Measurements from ENCODE around the gene ARHGEF39. TPM values are rescaled to one million over a fixed set of nuclear protein-coding genes. Genes with fewer than 3 reads are reported as not detected.

ARHGEF39 gene
- total RNA-seq, 1 donor from 2014 or later, result 1.1 TPM

DNA sequence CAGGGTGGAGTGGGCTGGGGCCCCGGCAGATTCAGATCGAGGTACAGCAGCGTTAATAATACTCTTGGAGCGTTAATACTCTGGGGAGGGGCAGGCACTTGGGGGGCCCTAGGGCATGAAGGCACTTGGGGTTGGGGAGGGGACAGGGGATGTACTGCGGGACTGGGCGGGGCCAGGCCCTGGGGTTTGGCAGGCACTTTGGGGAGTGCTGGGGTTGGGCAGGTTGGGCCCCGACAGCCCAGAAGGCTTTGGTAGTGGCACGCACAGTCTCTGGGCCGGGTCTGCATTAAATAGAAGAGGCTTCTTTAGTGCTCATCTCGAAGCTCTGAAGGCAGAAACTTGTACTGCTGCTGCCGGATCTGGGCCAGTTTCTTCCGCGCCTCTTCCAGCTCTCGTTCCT lies 32.5 kb upstream of the ARHGEF39 start:
- H3K4me3 ChIP-seq, result no peak overlapping the region
- H3K27ac ChIP-seq, result peak overlapping the region; percentile 93 to 97
- H3K27me3 ChIP-seq, result no peaks in the 10 kb centered on the region
- no peak for DNase-seq (ENCODE audit: low spot score in 2 of 2)
- TF ChIP-seq, protein P1, sequence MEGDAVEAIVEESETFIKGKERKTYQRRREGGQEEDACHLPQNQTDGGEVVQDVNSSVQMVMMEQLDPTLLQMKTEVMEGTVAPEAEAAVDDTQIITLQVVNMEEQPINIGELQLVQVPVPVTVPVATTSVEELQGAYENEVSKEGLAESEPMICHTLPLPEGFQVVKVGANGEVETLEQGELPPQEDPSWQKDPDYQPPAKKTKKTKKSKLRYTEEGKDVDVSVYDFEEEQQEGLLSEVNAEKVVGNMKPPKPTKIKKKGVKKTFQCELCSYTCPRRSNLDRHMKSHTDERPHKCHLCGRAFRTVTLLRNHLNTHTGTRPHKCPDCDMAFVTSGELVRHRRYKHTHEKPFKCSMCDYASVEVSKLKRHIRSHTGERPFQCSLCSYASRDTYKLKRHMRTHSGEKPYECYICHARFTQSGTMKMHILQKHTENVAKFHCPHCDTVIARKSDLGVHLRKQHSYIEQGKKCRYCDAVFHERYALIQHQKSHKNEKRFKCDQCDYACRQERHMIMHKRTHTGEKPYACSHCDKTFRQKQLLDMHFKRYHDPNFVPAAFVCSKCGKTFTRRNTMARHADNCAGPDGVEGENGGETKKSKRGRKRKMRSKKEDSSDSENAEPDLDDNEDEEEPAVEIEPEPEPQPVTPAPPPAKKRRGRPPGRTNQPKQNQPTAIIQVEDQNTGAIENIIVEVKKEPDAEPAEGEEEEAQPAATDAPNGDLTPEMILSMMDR (IDR thresholded peaks at IDR 0.05), result no peak
- H3K36me3 ChIP-seq, result peaks cover 61 to 68% of the 10 kb centered on the region in 2 donors
- intact Hi-C loops (cut with DNase I), result loop anchor here (1.0 to 10.0 kb wide), 3 partner anchors 29 to 203 kb away; partner anchors contain the start of gene RUSC2
- peaks cover 3 to 45% of the 10 kb centered on the region in 2 donors for H3K4me1 ChIP-seq
- H3K9me3 ChIP-seq, result no peaks in the 10 kb centered on the region

- intact Hi-C loops (cut with DNase I), result loop anchor here (1.0 to 10.0 kb wide), 3 partner anchors 30 to 202 kb away; partner anchors contain the start of gene RUSC2
These were observed 31.7 kb upstream of the ARHGEF39 start for GRCh38 chr9:35696520-35697215.

DNA sequence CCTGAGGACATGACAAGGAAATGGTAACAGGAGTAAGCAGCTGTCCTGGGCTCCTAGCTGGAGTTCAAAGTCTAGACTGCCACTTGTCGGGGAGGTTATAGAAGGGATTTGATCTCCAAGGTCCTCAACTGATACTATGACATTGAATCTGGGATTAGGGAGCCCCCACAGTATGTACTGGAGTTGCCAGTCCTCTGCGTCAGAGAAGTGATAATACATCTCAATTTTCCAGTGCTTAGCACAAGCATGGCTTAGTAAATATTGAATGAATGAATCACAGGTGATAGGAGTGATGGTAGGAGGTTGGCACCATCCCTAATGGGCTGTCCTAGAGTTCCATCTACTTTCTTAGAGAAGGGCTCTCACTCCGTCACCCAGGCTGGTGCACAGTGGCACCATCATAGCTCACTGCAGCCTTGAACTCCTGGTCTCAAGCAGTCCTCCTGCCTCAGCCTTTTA lies 31.0 kb upstream of the ARHGEF39 start:
- TF ChIP-seq, protein P1 (IDR thresholded peaks at IDR 0.05), result no peak
- H3K4me3 ChIP-seq, result no peak overlapping the region
- peaks cover 46 to 52% of the 10 kb centered on the region in 2 donors for H3K36me3 ChIP-seq
- no peaks in the 10 kb centered on the region for H3K27me3 ChIP-seq
- intact Hi-C loops (cut with DNase I), result loop anchor here (5.0 to 10.0 kb wide), 2 partner anchors 134 to 201 kb away; partner anchors contain the start of gene RUSC2
- DNase-seq (ENCODE audit: low spot score in 2 of 2), result no peak
- no peaks in the 10 kb centered on the region for H3K9me3 ChIP-seq
- H3K27ac ChIP-seq, result peak overlapping the region; percentile 93 to 97
- peaks cover 3 to 48% of the 10 kb centered on the region in 2 donors for H3K4me1 ChIP-seq

More at GRCh38 chr9:35696520-35697215, 31.7 kb upstream of the ARHGEF39 start:
- TF ChIP-seq, protein P1 (IDR thresholded peaks at IDR 0.05), result peak; percentile 79 to 87 (median 87)
- no peaks in the 10 kb centered on the region for H3K27me3 ChIP-seq
- H3K4me3 ChIP-seq, result no peak overlapping the region
- no peaks in the 10 kb centered on the region for H3K9me3 ChIP-seq
- peaks cover 53 to 59% of the 10 kb centered on the region in 2 donors for H3K36me3 ChIP-seq
- peaks cover 3 to 48% of the 10 kb centered on the region in 2 donors for H3K4me1 ChIP-seq
- peak overlapping the region; percentile 93 to 97 for H3K27ac ChIP-seq
- peak in 1 of 2 donors; percentile 82 for DNase-seq (ENCODE audit: low spot score in 2 of 2)

GRCh38 chr9:35691757-35692301 lies 26.8 kb upstream of the ARHGEF39 start:
- H3K27ac ChIP-seq, result peak overlapping the region; percentile 93 to 97
- peak overlapping the region; percentile 83 to 93 for H3K4me3 ChIP-seq
- H3K27me3 ChIP-seq, result no peaks in the 10 kb centered on the region
- H3K9me3 ChIP-seq, result no peaks in the 10 kb centered on the region
- peaks cover 22 to 38% of the 10 kb centered on the region in 2 donors for H3K36me3 ChIP-seq
- intact Hi-C loops (cut with DNase I), result loop anchor here (10.0 kb wide), 1 partner anchor 197 kb away; the partner anchor contains the start of gene RUSC2
- TF ChIP-seq, protein P1 (IDR thresholded peaks at IDR 0.05), result no peak
- H3K4me1 ChIP-seq, result peaks cover 3 to 36% of the 10 kb centered on the region in 2 donors
- DNase-seq (ENCODE audit: low spot score in 2 of 2), result peak in 1 of 2 donors; percentile 85

GRCh38 chr9:35691334-35691650 lies 26.3 kb upstream of the ARHGEF39 start:
- Histone ChIP-seq H3K9me3 (no peaks in the 10 kb centered on the region), H3K27me3 (no peaks in the 10 kb centered on the region), H3K4me1 (peaks cover 3 to 31% of the 10 kb centered on the region in 2 donors), H3K4me3 (peak overlapping the region; percentile 83 to 93), H3K27ac (peak overlapping the region; percentile 93 to 97), H3K36me3 (peaks cover 26 to 37% of the 10 kb centered on the region in 2 donors)
- DNase-seq (ENCODE audit: low spot score in 2 of 2), result no peak
- TF ChIP-seq, protein P1 (IDR thresholded peaks at IDR 0.05), result no peak
- intact Hi-C loops (cut with DNase I), result loop anchor here (10.0 kb wide), 1 partner anchor 196 kb away; the partner anchor contains the start of gene RUSC2

Measured in ascending aorta (tissue), 2 donors.